Raji (cell line): Measurements from ENCODE around the gene CDC14A.

Source experiments
- POLR2A ChIP-seq: IDR thresholded peaks from 2 replicates; pipeline ENCODE4 v1.6.1; 2011; ENCODE audit warnings: low read depth, low read length, control low read depth; ENCODE audit not compliant: insufficient read depth

CDC14A gene

DNA sequence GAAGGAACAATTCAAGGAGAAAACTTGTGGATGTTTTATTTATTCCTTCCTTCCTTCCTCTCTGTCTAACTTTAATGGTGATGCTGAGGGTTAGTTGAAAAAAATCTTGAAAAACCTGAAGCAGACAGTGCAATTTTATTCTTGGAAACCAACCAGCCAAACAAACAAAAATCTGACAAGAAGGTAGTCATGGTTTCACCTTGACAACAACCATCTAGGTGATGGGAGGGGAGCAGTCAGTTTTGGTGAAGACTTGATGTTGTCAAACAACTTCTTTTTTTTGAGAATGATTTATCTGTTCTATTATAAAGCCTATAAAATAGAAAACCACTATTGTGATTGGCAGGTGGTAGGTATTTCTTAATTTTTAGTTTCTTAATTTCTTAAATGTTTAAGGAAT lies 93.3 kb downstream of the CDC14A start:
- no peak for TF ChIP-seq POLR2A

DNA sequence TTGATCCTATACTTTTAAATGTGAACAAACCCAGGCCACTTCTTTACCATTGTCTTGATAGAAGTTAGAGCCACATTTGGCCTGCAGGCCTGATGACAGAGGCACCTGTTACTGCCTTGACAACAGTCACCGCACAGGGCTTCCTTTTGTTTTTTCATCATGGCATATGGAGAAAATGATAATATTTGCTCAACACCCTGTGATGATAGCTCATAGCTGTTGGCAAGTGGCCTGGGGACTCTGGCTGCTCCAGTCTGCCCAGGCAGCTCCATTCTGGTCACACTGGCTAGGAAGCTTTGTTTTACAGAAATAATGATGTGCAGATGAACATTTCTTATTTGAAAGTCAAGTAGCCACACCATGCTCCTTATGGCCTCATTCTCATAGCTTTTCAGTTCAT lies 96.1 kb downstream of the CDC14A start:
- TF ChIP-seq POLR2A = no peak

DNA sequence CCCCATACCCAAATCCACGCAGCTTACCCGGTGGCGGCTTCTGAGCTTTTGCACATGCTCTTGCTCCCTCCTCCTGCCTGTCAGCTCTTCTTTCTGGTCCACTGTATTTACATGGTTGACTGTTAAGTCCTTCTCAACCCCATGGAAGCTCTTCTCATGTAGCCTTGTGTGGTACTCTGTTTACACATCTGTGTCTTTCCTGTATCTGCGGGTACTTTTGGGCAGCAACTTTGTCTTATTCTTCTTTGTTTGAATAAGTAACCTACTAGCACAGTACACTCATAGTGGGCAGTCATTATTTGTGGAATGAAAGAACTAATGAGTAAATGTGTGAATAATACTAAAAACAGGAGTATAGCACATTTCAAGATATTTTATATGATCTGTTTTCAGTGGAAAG lies 97.2 kb downstream of the CDC14A start:
- no peak for TF ChIP-seq POLR2A

DNA sequence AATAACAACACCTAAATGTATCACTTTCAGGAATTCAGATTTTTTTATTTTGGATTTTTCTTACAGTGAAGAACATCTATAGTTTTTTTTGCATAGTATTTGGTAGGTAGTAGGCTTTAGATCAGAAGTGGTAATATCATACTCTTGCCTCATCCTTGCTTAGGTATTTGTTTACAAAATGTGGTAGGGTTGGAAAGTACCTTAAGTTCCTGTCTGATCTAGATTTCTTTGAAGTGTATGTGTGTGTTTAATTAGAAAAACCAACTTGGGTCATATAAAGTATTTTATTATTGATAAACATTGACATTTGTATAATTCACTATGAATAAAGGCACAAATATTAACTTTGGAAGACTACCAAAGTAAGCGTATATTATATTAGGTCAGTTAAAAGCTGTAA lies 100.3 kb downstream of the CDC14A start:
- TF ChIP-seq POLR2A = no peak

DNA sequence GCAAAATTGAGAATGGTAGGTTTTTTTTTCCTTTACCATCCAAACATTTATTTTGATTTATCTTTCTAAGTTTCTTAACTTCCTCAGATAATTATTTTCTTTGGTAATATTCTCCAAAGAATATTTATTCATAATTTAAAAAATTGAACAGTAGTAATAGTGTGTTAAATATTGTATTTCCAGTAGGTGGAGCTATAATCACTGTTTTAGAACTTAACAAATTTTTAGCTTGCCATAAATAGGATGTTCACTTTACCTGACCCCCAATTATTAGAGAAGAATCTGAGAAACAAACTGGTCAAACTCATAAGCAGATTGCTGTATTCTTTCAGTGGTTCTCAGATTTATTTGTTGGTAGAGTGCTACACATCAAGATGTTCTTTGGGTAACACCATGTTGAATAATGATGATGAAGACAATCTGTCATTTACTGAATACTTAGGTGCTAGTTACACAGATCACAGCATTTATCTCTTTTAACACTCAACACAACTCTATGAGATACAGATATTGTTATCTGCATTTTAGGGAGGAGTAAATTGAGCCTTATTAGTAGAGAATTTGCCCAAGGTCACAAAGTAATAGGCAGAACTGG lies 103.3 kb downstream of the CDC14A start:
- no peak for TF ChIP-seq POLR2A

DNA sequence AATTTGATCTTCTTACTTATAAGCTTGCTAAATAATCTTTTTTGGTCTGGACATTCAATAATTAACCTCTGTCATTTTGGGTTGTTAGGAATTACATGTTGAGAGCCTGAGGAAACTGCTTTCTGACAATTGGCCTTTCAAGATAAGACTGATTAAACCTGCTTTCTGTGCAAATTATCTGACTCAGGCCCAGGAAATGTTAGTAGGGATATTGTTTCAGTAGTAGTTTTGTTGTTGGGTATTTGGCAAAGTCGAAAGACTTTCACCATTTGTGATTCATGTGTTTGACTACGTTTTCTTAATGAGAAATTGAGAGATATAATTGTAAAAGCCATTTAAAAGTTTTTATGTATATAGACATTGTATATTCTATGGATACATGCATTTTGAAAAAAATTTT lies 104.6 kb downstream of the CDC14A start:
- no peak for TF ChIP-seq POLR2A

DNA sequence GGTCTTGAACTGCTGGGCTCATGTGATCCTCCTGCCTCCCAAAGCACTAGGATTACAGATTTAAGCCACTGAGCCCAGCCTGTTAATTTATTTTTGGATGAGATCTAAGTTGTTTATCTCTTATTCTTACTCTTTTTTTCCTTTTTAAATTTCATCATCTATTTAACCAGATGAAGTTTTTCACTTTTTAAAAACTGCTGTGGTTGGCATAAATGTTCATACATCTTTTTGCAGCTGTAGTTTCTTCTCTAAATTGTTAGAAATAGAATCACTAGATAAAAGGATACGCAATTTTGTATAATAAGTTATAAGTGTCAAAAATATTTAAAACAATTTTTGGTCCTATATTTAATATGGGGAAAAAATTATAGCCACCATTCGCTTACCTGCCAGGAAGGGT lies 105.4 kb downstream of the CDC14A start:
- no peak for TF ChIP-seq POLR2A

DNA sequence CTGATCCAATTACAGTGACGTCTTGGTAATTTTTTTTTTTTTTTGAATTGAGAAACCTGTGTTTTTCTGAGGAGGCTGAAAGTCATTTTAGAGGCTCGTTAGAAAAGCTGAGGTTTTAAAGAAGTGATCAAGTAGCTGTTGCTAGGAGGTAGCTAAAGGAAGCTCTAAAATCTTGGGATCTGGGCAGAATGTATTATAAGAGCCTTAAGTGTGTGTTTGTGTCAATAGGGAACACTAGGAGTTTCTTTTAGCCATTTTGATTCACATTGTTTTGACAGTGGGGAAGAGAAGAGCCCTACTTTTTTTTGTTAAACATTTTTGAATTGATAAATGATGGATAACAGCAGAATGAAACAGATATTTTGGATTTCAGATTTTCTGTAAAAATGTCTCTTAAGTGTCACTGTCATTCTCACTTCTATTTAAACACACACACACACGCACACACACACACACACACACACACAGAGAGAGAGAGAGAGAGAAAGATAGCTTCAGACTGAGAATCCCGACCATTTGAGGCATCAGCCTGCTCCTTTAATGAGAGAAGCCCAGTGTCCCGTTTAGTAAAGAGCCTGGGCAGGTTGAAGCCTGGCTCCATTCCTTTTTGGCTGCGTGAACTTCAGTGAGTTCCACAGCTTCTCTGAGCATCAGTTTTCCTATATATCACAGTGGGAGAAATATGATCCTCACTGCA lies 106.5 kb downstream of the CDC14A start:
- TF ChIP-seq POLR2A = no peak

DNA sequence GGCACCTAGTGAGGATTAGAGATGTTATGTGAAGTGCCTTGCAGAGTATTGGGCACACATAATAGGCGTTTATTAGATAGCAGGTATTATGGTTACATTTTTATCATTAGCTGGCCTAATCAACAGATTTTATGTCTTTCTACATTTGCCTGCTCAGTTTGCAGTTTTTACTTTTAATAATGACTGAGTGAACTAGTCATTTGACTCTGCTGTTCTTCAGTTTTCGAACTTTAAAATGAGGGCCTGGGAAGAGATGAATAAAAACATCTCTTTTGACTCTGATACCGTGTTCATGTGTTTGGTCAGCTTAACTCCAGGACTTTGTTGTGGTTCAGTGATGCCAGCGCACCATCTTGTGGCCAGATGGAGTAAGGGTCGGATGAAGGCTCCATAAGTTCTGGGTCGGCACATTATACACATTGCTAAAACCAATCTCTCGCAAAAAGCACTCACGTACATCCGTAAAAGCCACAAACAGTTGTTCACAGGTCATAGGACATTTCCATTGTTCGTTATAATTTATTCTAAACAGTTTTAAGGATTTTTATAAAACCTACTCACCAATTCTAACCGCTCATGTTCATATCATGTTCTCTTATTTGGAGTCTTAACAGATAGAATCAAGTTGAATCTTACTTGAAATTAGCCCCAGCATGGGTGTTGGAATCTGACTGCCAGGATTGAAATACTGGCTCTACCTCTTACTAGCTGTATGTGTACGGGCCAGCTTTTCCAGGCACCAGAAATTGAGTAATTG lies 107.2 kb downstream of the CDC14A start:
- TF ChIP-seq POLR2A = no peak

DNA sequence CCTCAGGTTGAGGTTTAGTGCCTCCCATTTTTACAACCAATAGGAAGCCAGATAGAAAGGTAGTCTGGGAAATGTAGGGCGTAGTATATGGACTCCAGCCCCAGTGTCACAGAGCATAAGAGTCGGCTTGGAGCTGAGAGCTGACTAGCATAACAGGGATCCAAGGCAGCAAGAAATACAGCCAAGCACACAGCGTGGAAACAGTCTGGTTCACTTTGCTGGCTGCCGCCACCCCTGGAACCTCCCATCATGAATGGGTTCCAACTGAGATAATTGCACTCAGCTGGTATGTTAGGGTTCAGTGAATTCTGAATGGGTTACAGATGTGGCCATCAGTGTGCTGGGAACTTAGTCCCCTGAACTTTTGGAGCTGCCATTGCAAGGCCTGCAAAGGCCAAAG lies 108.9 kb downstream of the CDC14A start:
- no peak for TF ChIP-seq POLR2A

DNA sequence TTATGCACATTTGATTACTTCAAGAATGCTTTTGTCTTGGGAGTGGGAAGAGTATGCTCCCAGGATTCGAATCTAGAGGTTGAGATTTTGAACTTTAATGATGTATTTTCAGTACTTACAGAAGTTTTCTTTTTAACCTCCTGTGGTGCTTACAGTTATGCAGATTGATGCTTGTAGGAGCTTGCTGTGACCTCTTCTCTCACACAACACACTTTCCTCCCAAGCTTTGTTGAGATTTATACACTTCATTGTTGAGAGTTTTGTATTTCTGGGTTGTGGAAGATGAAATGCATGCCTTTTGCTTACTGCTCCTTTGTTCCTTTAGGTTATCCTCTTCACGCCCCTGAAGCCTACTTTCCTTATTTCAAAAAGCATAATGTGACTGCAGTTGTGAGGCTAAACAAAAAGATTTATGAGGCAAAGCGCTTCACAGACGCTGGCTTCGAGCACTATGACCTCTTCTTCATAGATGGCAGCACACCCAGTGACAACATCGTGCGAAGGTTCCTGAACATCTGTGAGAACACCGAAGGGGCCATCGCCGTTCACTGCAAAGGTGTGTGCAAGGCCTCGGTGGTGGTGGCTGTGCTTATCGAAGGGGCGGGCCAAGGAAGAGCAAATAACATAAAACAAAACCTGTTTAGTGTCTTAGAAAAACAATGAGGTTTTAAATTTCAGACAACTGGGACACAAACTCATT lies 110.2 kb downstream of the CDC14A start:
- no peak for TF ChIP-seq POLR2A

DNA sequence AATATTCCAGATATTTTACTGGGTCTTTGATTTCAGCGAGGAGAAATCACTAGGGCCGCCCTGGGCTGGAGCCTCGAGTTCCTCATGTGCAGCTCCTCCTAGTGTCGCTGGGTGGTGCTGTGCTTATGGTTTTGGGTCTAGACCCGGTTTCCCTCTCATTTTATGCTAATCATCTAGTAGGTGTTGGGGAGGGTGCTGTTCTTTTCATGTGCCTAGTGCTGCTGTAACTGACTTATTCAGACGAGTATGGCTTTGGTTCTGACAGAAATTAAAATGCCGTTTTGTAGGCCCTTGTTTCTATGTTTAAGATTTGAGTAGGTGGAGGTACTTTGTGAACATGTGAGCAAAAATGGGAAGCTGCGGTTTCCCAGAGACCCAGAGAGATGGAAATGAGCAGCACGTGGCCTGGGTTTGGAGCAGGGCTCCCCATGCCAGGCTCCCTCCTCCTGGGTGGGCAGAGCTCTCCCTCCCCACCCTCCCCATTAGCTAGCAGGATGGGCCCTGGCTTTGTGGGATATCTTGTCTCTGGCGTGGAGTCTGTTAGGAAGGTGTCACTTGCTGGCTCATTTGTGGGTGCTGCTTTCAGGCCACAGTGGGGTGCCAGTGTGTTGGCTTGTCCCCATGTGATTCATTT lies 111.6 kb downstream of the CDC14A start:
- no peak for TF ChIP-seq POLR2A

DNA sequence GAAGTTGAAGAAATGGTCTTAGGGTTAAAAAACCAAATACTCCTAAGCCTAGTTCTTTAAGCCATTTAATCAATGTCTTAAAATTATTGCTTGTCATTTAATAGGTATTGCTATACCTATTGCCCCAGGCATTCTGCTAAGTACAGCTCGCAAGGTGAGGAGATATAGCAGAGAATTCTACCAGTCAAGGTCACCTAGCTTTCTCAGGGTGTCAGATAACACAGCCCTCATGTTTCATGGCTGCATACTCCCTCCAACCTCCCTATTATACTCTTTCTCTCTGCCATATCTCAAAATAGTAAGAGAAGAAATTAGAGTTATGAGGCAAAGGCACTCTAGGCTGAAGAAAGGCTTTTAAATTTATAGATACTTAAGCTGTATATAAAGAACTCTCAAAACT lies 117.3 kb downstream of the CDC14A start:
- no peak for TF ChIP-seq POLR2A

DNA sequence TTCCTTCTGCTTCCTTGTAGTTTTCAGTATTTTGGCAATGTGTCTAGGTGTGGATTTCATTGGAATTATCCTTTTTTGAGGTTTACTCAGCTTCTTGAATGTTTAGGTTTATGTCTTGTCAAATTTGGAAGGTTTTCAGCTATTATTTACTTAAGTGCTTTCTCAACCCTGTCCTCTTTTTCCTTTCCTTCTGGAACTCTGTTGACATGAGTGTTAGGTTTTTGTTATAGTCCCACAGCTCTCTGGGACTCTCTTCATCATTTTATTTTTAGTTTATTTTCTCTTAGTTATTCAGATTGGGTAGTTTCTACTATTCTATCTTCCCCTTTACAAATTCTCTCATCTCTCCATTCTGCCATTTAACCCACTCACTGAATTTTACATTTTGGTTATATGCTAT lies 122.5 kb downstream of the CDC14A start:
- TF ChIP-seq POLR2A = no peak

DNA sequence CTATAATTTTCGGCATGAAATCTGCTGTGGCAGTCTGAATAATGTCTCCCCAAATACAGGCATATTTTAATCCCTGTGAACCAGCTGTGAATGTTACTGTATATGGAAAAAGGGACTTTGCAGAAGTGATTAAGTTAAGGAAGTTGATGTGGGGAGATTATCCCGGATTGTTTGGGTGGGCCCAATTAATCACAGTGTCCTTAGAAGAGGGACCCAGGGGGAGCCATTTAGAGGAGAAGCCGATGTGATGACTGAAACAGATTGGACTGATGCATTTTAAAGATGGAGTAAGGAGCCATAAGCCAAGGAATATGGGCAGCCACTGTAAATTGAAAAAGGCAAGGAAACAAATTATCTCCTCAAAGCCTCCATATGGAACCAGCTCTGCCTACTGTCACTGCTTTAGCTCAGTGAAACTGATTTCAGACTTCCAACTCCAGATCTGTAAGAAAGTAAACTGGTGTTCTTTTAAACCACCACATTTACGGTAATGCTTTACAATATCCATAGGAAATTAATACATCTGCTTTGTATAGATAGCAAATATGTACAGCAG lies 124.5 kb downstream of the CDC14A start:
- no peak for TF ChIP-seq POLR2A
